ENCODE data around the gene KIF3C.
"Not testable (repeated sequence)": the region's sequence is repeated elsewhere in the genome, so short reads cannot be mapped to it uniquely, and the experiment has no call there.

The KIF3C gene

GRCh38 chr2:25915944-25916772 lies 66.1 kb downstream of the KIF3C start:
- DNase-seq (ENCODE audit: low read depth) = peak; percentile 6

- DNase-seq (ENCODE audit: low read depth) = not testable (repeated sequence)
These were observed 66.9 kb downstream of the KIF3C start for GRCh38 chr2:25915411-25915810.

- not testable (repeated sequence) for DNase-seq (ENCODE audit: low read depth)
These were observed 68.7 kb downstream of the KIF3C start for GRCh38 chr2:25913696-25913973.

GRCh38 chr2:25912851-25913695 lies 69.2 kb downstream of the KIF3C start:
- no peak for DNase-seq (ENCODE audit: low read depth)

- DNase-seq (ENCODE audit: low read depth) = not testable (repeated sequence)
These were observed 72.7 kb downstream of the KIF3C start for GRCh38 chr2:25909574-25909973.

- no peak for DNase-seq (ENCODE audit: low read depth)
These were observed 77.2 kb downstream of the KIF3C start for GRCh38 chr2:25905126-25905525.

- DNase-seq (ENCODE audit: low read depth) = no peak
These were observed 79.0 kb downstream of the KIF3C start for GRCh38 chr2:25903216-25903776.

GRCh38 chr2:25899404-25899970 lies 82.8 kb downstream of the KIF3C start:
- no peak for DNase-seq (ENCODE audit: low read depth)

GRCh38 chr2:25897506-25897905 lies 84.8 kb downstream of the KIF3C start:
- DNase-seq (ENCODE audit: low read depth) = no peak

- not testable (repeated sequence) for DNase-seq (ENCODE audit: low read depth)
These were observed 86.0 kb downstream of the KIF3C start for GRCh38 chr2:25896308-25896707.

- DNase-seq (ENCODE audit: low read depth) = no peak
These were observed 86.7 kb downstream of the KIF3C start for GRCh38 chr2:25895610-25896009.

GRCh38 chr2:25895018-25895417 lies 87.3 kb downstream of the KIF3C start:
- DNase-seq (ENCODE audit: low read depth) = no peak

- DNase-seq (ENCODE audit: low read depth) = no peak
These were observed 88.0 kb downstream of the KIF3C start for GRCh38 chr2:25894135-25894830.

- DNase-seq (ENCODE audit: low read depth) = no peak
These were observed 90.6 kb downstream of the KIF3C start for GRCh38 chr2:25891672-25892071.

- no peak for DNase-seq (ENCODE audit: low read depth)
These were observed 94.6 kb downstream of the KIF3C start for GRCh38 chr2:25887624-25888242.

GRCh38 chr2:25885933-25886332 lies 96.4 kb downstream of the KIF3C start:
- no peak for DNase-seq (ENCODE audit: low read depth)

- no peak for DNase-seq (ENCODE audit: low read depth)
These were observed 100.5 kb downstream of the KIF3C start for GRCh38 chr2:25881764-25882163.

- no peak for DNase-seq (ENCODE audit: low read depth)
These were observed 103.1 kb downstream of the KIF3C start for GRCh38 chr2:25879133-25879730.

GRCh38 chr2:25878361-25879132 lies 103.8 kb downstream of the KIF3C start, which contains the start of gene ASXL2:
Gene ASXL2, minus strand, starts transcription at chr2:25878487. Its CDS starts 265 bp downstream, at chr2:25878222.
- DNase-seq (ENCODE audit: low read depth) = peak; percentile 97
